Measurements from ENCODE around the gene RNASE11.

DNA sequence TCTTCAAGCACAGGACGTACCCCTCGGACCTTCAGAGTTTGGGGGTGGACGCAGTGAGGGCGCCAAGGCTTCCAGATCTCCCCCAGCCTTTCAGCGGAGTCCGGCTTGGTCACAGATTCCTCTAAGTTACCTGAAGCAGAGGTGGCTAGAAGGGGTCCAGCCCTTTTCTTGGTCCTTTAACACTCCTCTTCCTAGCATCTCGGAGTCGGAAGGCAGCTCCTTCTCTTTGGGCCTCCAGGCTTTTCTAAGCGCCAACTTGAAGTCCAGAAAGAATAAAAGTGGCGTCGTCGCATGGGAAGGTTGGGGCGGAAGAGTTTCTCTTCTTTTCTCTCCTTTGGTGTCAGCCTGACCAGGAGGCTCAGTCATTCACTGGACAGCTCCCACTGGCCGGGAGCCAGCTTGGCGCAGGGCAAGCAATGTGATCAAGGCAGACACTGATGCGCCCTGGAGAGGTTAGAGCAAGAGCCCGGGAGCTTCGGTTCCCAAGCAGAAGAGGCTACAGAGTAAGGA, 44.1 kb upstream of the RNASE11 start:
- TF ChIP-seq POLR2AphosphoS5 (IDR thresholded peaks at IDR 0.05) (no peak), POLR2A (IDR thresholded peaks at IDR 0.05) (no peak)
- TF ChIP-seq, protein P1, sequence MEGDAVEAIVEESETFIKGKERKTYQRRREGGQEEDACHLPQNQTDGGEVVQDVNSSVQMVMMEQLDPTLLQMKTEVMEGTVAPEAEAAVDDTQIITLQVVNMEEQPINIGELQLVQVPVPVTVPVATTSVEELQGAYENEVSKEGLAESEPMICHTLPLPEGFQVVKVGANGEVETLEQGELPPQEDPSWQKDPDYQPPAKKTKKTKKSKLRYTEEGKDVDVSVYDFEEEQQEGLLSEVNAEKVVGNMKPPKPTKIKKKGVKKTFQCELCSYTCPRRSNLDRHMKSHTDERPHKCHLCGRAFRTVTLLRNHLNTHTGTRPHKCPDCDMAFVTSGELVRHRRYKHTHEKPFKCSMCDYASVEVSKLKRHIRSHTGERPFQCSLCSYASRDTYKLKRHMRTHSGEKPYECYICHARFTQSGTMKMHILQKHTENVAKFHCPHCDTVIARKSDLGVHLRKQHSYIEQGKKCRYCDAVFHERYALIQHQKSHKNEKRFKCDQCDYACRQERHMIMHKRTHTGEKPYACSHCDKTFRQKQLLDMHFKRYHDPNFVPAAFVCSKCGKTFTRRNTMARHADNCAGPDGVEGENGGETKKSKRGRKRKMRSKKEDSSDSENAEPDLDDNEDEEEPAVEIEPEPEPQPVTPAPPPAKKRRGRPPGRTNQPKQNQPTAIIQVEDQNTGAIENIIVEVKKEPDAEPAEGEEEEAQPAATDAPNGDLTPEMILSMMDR (IDR thresholded peaks at IDR 0.05) = no peak
